HFFc6 (cell line): ENCODE data around the gene GSTM2. TPM values are rescaled to one million over a fixed set of nuclear protein-coding genes. Genes with fewer than 3 reads are reported as not detected.
"Not testable (repeated sequence)": the region's sequence is repeated elsewhere in the genome, so short reads cannot be mapped to it uniquely, and the experiment has no call there.

ENCODE experiments used
- DNase-seq: peaks from one replicate; pipeline ENCODE4 v3.0.0-alpha.2; 2018
- H3K27ac Mint-ChIP-seq: 2 replicates; pipeline ENCODE4 v1.8.0; 2020; ENCODE audit warnings: mild to moderate bottlenecking, mixed read lengths
- H3K27me3 Mint-ChIP-seq: 2 replicates; pipeline ENCODE4 v1.8.0; 2021; ENCODE audit warnings: mild to moderate bottlenecking, moderate library complexity, mixed read lengths; ENCODE audit not compliant: insufficient read depth
- H3K36me3 Mint-ChIP-seq: 2 replicates; pipeline ENCODE4 v1.8.0; 2021; ENCODE audit warnings: low read depth, mixed read lengths
- H3K4me1 Mint-ChIP-seq: 2 replicates; pipeline ENCODE4 v1.8.0; 2020; ENCODE audit warnings: low read depth, mixed read lengths
- H3K4me3 Mint-ChIP-seq: 2 replicates; pipeline ENCODE4 v1.8.0; 2020; ENCODE audit warnings: mild to moderate bottlenecking, moderate library complexity, mixed read lengths
- H3K9me3 Mint-ChIP-seq: 2 replicates; pipeline ENCODE4 v1.8.0; 2020; ENCODE audit warnings: mild to moderate bottlenecking, mixed read lengths
- CTCF ChIP-seq: fragments of 200-600 bp; sonication (generic); IDR thresholded peaks from 2 replicates; pipeline ENCODE4 v1.5.0; 2021; ENCODE audit warnings: antibody characterized with exemption, mild to moderate bottlenecking
- total RNA-seq, 6 experiments: library from RNA; stranded (reverse); fragmentation: NEBNext Ultra II Directional; extraction: Animal tissue kit (Norgen Biotek cat#: 25700); gene quantifications; 2 replicates in 1 of 6; 3 replicates in 5 of 6; pipeline ENCODE4 v1.2.3, GENCODE V29; 2021

The GSTM2 gene
- total RNA-seq, 6 experiments from 2014 or later = 32.4 to 53.4 (median 46.1) TPM

DNA sequence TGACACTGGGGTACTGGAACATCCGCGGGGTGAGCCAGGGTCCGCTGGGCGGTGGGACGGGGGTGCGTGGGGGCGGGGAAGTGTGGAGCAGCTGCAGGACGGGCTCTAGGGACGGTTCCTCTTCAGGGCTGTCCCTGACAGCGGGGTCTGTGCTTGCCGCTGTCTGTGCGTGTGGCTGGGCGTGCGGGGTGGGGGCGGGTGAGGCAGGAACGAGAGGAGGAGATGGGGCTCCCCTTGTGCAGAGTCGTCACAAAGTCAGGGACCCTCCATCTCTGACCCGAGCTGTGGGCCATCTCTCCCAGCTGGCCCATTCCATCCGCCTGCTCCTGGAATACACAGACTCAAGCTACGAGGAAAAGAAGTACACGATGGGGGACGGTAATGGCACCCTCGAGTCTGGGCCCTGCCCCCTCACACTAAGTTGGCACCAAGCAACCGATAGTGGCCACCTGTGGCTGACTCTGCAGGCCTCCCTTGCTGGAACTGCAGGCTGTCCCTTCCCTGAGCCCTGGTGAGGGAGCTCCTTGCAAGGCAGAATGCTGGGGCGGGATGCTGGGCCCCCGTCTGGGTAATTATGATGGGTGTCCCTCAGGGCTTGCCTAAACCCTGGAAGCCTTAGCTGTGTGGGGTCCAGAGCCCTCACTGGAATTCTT, 392 bp downstream of the GSTM2 start:
- Mint-ChIP-seq H3K27me3 (no peaks in the 10 kb centered on the region; the same call in none of the 2 replicates), H3K9me3 (no peaks in the 10 kb centered on the region), H3K36me3 (peaks cover 18% of the 10 kb centered on the region), H3K4me3 (peak overlapping the region; percentile 85), H3K27ac (no peak overlapping the region), H3K4me1 (peaks cover 25% of the 10 kb centered on the region)
- no peak for TF ChIP-seq CTCF
- DNase-seq = no peak

- Mint-ChIP-seq H3K27me3 (no peaks in the 10 kb centered on the region; the same call in none of the 2 replicates), H3K9me3 (no peaks in the 10 kb centered on the region), H3K4me3 (no peak overlapping the region; the same call in 1 of the 2 replicates), H3K27ac (no peak overlapping the region), H3K36me3 (peaks cover 18% of the 10 kb centered on the region), H3K4me1 (peaks cover 15% of the 10 kb centered on the region)
- no peak for DNase-seq
- no peak for TF ChIP-seq CTCF
Observed at GRCh38 chr1:109669246-109669948, 1.5 kb downstream of the GSTM2 start.

DNA sequence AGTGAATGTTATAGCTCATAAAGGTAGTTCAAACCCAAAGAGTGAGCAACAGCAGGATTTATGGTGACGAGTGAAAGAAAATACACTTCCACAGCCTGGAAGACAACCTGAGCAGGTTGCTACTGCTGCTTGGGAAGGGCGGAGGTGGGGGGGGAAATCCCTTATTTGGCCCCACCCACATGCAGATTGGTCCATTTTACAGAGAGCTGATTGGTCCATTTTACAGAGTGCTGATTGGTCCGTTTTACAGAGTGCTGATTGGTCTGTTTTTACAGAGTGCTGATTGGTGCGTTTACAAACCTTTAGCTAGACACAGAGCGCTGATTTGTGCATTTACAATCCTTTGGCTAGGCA, 2.1 kb downstream of the GSTM2 start:
- not testable (repeated sequence) for H3K27ac Mint-ChIP-seq, DNase-seq, H3K9me3 Mint-ChIP-seq, H3K27me3 Mint-ChIP-seq, H3K4me1 Mint-ChIP-seq, H3K4me3 Mint-ChIP-seq
- peaks cover 18% of the 10 kb centered on the region for H3K36me3 Mint-ChIP-seq

GRCh38 chr1:109671067-109671466, 3.2 kb downstream of the GSTM2 start:
- H3K27ac Mint-ChIP-seq = no peak overlapping the region
- TF ChIP-seq CTCF = no peak
- H3K4me3 Mint-ChIP-seq = no peak overlapping the region
- H3K9me3 Mint-ChIP-seq = no peaks in the 10 kb centered on the region
- peaks cover 9% of the 10 kb centered on the region for H3K4me1 Mint-ChIP-seq
- peaks cover 18% of the 10 kb centered on the region for H3K36me3 Mint-ChIP-seq
- DNase-seq = no peak
- H3K27me3 Mint-ChIP-seq = peaks cover 1% of the 10 kb centered on the region

DNA sequence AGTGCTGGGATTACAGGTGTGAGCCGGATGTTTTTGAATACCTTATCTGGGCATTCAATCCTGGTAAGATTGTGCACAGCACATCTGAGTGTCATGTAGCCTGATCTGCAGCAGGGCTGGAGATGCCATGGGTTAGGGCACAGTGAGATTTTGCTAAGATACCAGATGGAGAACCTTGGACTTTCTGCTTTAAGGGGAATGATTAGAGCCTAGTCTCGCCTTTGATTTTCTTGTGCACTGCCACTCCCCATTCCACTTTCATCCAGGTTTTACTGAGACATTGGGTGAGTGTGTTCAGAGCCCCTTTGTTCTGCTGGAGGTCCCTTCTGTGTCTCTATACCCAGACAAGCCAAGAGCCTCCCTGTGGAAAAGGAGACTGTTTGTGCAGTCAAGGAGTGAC, 6.0 kb downstream of the GSTM2 start:
- not testable (repeated sequence) for H3K4me1 Mint-ChIP-seq, DNase-seq, H3K27me3 Mint-ChIP-seq, H3K4me3 Mint-ChIP-seq, H3K27ac Mint-ChIP-seq, H3K9me3 Mint-ChIP-seq
- H3K36me3 Mint-ChIP-seq = peaks cover 23% of the 10 kb centered on the region

DNA sequence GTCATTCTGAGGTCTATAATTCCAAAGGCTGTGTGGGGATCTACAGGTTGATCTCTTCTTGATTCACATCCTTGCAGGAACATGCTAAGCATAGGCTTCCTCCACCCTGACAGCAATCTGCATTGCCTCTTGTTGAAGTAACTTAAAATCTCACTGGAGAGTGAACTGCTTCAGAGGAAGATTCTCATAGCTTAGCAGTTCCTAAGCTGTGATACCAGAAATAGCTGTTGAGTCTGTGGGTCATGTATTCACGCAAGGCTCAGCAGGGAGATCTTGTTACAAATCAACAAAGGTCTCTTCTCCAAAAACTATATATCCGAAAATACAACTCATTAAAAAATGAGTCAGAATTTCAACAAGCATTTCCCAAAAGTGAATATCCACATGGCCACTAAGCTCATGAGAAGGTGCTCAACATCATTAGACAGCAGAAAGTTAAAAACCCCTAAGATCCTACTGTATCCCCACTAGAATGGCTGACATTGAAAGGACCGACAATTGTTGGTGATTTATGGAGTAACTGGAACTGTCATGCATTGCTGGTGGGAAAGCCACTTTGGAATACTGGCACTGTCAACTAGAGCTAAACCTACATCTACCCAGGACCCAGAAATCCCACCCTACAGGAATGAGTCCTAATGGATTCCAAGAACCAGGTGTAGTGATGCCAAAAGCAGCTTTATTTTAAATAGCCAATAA, 9.0 kb downstream of the GSTM2 start:
- not testable (repeated sequence) for H3K4me3 Mint-ChIP-seq, DNase-seq, H3K9me3 Mint-ChIP-seq, H3K36me3 Mint-ChIP-seq, H3K27me3 Mint-ChIP-seq, H3K27ac Mint-ChIP-seq
- H3K4me1 Mint-ChIP-seq = peaks cover 14% of the 10 kb centered on the region

- H3K4me1 Mint-ChIP-seq = peaks cover 14% of the 10 kb centered on the region
- peaks cover 5% of the 10 kb centered on the region; the same call in 1 of the 2 replicates for H3K36me3 Mint-ChIP-seq
- no peak overlapping the region for H3K27ac Mint-ChIP-seq
Observed at GRCh38 chr1:109677459-109677858, 9.6 kb downstream of the GSTM2 start.

GRCh38 chr1:109678637-109679036, 10.8 kb downstream of the GSTM2 start:
- not testable (repeated sequence) for H3K27ac Mint-ChIP-seq, H3K27me3 Mint-ChIP-seq

More at GRCh38 chr1:109677459-109677858, 9.6 kb downstream of the GSTM2 start:
- Mint-ChIP-seq H3K27me3 (peaks cover 3% of the 10 kb centered on the region), H3K4me3 (no peak overlapping the region), H3K9me3 (no peaks in the 10 kb centered on the region)
- TF ChIP-seq CTCF = no peak
- DNase-seq = no peak

DNA sequence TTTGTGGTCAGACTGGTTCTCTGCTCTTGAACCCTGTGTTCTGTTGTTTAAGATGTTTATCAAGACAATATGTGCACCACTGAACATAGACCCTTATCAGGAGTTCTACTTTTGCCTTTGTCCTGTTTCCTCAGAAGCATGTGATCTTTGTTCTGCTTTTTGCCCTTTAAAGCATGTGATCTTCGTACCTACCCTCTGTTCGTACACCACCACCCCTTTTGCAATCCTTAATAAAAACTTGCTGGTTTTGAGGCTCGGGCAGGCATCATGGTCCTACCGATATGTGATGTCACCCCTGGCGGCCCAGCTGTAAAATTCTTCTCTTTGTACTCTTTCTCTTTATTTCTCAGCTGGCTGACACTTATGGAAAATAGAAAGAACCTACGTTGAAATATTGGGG, 16.9 kb downstream of the GSTM2 start:
- not testable (repeated sequence) for H3K27ac Mint-ChIP-seq, H3K9me3 Mint-ChIP-seq, H3K36me3 Mint-ChIP-seq, H3K4me1 Mint-ChIP-seq, H3K4me3 Mint-ChIP-seq, DNase-seq, H3K27me3 Mint-ChIP-seq

More at GRCh38 chr1:109678637-109679036, 10.8 kb downstream of the GSTM2 start:
- DNase-seq, H3K4me3 Mint-ChIP-seq, H3K36me3 Mint-ChIP-seq, H3K9me3 Mint-ChIP-seq: not testable (repeated sequence)
- peaks cover 14% of the 10 kb centered on the region for H3K4me1 Mint-ChIP-seq
